Bronchial epithelial cell (primary cell): ENCODE data around the gene SELPLG. TPM values are rescaled to one million over a fixed set of nuclear protein-coding genes. Genes with fewer than 3 reads are reported as not detected.

ENCODE experiments used
- DNase-seq: peaks from one replicate; pipeline ENCODE4 v3.0.0-alpha.2; 2010; ENCODE audit warnings: low read depth
- FAIRE-seq: peaks from 2 replicates; lab custom pipeline; 2011; peaks lifted over from hg19 to GRCh38; lab: Jason Lieb, UNC
- H3K27me3 ChIP-seq: 2 replicates; pipeline ENCODE4 v1.5.1; 2011; ENCODE audit warnings: low read length; ENCODE audit not compliant: control insufficient read depth, insufficient read depth
- H3K36me3 ChIP-seq: 2 replicates; pipeline ENCODE4 v1.5.1; 2011; ENCODE audit warnings: low read length; ENCODE audit not compliant: control insufficient read depth, insufficient read depth
- H3K4me3 ChIP-seq: 2 replicates; pipeline ENCODE4 v1.5.1; 2011; ENCODE audit warnings: mild to moderate bottlenecking, low read depth, low read length, control low read depth
- total RNA-seq: library from RNA; depleted of rRNA; stranded (reverse); fragments of >200 nt; gene quantifications from 2 replicates; pipeline ENCODE4 v1.2.1, GENCODE V29; 2014
- TF ChIP-seq, protein P1 (sequence below): IDR thresholded peaks from 2 replicates; pipeline ENCODE4 v1.5.1; 2011; ENCODE audit warnings: mild to moderate bottlenecking, moderate library complexity, low read length, control low read depth, inconsistent platforms; ENCODE audit not compliant: insufficient read depth, severe bottlenecking

SELPLG gene
- total RNA-seq, 1 donor from 2014 or later = under 0.01 TPM

DNA sequence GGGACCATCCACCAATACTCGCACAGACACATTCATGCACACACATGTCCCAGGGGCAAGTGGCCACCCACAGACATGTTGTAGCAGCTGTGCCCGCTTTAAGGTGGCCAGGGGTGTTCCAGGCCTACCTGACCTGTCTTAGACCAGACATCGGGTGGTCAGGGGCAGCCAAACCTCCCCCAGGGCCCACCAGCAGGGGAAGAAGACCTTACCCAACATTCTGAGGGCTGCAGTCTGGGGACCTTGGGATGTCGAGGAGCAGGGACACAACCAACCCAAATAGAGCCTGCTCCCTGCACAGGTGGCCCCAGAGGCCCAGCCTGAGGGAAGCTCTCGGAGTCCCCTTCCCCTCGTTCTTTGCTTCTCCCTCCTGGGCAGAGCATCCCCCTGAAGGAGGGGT, 34.2 kb downstream of the SELPLG start:
- H3K4me3 ChIP-seq = no peak overlapping the region
- DNase-seq (no peak), FAIRE-seq (no peak)
- TF ChIP-seq, protein P1, sequence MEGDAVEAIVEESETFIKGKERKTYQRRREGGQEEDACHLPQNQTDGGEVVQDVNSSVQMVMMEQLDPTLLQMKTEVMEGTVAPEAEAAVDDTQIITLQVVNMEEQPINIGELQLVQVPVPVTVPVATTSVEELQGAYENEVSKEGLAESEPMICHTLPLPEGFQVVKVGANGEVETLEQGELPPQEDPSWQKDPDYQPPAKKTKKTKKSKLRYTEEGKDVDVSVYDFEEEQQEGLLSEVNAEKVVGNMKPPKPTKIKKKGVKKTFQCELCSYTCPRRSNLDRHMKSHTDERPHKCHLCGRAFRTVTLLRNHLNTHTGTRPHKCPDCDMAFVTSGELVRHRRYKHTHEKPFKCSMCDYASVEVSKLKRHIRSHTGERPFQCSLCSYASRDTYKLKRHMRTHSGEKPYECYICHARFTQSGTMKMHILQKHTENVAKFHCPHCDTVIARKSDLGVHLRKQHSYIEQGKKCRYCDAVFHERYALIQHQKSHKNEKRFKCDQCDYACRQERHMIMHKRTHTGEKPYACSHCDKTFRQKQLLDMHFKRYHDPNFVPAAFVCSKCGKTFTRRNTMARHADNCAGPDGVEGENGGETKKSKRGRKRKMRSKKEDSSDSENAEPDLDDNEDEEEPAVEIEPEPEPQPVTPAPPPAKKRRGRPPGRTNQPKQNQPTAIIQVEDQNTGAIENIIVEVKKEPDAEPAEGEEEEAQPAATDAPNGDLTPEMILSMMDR = no peak
- H3K36me3 ChIP-seq = no peaks in the 10 kb centered on the region
- H3K27me3 ChIP-seq = no peaks in the 10 kb centered on the region

DNA sequence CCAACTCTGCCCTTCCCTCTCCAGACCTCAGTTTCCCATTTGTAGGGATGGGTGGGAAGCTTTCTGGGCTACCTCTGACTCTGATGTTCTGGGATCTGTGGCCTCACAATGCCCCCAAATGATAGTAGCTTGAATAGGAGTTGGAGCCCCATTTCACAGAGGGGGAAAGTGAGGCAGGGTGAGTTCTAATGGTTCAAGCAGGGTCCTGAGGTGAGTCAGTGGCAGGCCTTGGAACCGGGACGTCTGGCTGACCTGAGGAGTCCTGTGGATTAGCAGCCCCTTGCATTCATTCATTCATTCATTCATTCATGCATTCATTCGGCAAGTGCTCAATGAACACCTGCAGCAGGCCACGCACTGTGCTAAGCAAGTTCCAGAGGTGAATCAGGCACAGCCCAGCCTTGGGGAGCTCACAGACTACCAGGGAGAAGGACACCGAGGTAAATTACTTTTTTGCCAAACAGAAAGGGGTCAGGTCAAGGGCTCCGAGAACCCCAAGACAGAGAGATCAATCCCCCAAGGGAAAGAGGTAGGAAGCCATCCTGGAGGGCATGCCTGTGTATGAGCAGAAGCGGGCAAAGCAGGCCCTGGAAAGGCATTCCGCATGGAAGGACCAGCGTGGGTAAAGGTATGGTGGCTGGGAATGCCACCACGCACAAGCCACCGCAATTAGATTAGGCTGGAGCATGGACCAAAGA, 35.0 kb downstream of the SELPLG start:
- DNase-seq (no peak), FAIRE-seq (no peak)

DNA sequence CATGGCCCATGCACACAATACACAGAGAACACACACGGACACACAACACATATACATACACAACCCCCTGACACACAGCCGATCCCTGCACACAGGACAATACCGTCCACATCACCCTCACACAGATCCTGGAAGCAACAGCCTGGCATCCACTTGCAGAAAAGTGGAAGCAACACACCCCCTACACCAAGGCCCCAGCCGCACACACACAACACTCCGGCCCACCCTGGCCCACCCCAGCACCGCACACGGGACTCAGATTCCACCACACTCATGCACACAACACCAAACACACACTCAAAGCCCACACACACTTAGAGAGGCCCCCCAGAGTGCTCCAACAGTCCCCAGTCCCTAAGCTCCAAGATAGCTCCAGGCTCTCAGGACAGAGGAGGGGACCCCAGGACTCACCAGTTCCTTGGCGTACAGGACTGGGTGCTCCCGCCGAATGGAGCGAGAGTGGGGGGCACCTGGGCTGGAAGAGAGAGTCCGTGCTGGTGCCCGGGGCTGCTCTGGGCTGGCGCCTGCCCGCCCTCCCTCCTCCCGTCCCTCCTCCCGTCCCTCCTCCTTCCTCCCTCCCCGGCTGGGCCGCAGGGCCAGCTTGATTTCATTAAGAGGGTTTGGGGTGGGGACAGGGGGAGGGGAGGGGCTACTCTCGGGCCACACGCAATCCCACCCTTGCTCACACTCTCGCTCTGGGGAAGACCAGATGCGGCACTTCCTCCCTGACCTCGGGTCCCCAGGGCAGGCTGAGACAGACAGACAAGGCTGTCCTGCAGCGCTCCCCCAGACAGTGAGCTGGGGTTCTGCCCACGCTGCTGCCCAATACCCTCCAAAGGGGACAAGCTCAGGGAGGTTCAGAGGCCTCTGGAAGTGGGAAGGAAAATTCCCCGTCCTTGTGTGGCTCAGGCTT, 35.9 kb downstream of the SELPLG start, which contains the start of gene TMEM119:
TSS of gene TMEM119 (minus strand) at position 526 of the 913 bp plus-strand sequence. CDS start 5,701 bp downstream, outside the sequence.
- no peaks in the 10 kb centered on the region for H3K36me3 ChIP-seq
- TF ChIP-seq, protein P1 = no peak
- FAIRE-seq (no peak), DNase-seq (no peak)
- no peak within 1 kb of the TSS for H3K4me3 ChIP-seq
- no peaks in the 10 kb centered on the region for H3K27me3 ChIP-seq

More for the DNA sequence above, 35.0 kb downstream of the SELPLG start:
- no peak overlapping the region for H3K4me3 ChIP-seq
- TF ChIP-seq, protein P1 = no peak
- H3K27me3 ChIP-seq = no peaks in the 10 kb centered on the region
- H3K36me3 ChIP-seq = no peaks in the 10 kb centered on the region

DNA sequence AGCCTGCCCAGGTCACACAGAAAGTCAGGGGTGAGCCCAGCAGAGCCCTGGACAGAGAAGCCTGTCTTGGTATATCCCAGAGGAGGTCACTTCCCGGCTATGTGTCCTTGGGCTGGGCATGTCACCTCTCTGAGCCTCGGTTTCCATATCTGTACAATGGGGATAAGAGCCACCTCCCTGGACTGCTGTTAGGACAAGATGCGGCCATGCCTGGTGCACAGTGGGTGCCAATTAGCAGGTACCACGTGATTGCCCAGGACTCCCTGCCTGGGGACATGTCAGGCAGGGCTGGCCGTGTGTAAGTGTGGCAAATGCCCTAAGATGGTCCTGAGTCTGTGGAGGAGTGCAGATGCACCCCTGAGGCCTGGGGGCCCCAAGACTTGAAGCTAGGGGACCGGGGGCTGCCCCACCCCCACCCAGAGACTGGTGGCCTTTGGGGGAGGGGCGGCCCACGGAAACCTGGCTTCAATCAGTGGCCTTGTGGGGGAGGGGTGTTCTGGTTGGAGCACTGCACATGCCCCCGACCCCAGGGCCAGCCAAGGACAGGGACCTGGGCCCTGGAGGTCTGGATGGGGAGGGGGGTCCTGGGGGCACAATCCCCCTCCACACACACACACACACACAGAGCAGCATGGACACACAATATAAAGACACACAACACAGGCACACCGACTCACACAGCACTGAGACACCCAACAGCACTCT, 36.7 kb downstream of the SELPLG start:
- H3K36me3 ChIP-seq = no peaks in the 10 kb centered on the region
- FAIRE-seq (peak; percentile 89), DNase-seq (no peak)
- TF ChIP-seq, protein P1 = no peak
- H3K27me3 ChIP-seq = no peaks in the 10 kb centered on the region
- no peak overlapping the region for H3K4me3 ChIP-seq

DNA sequence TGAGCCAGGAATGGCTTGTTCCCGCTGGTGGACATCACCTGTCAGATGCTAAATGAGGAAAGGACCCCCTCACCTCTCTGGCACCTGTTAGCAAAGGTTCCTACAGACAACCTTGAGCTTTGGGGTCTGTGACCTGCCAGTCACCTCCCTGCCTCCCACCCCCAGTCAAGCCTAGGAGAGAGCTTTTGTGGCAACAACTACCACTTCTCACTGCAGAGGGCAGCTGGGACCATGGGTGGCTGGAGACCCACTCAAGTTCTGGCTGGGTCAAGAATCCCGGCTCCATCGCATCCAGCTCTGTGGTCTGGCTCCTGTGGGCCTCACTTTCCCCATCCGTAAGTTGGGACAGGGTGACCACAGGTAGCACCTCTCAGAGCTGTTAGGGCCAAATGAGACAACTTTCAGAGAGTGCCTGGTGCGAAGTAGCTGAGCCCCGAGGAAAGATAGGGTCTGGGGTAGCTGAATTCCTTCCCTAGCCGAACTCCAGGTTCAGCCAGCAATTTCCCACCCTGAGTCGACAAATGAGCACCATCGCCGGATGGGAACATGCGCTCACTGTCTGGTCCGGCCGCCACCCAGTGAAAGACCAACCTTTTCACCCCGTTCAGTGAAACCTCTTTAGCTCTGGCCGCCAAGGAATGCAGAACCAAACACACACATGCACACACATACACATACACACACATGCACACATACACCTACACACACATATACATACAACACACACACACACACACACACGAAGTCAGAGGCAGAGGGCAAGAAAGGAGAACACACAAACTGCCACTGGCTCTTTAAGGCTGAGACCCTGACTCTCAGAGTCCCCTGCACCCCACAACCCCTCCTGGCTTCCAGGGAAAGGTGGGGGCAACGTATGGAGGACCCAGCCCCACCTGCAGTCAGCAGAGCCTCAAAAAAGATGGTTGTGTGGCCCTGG, 37.7 kb downstream of the SELPLG start:
- H3K27me3 ChIP-seq = no peaks in the 10 kb centered on the region
- peak; percentile 88 for FAIRE-seq
- TF ChIP-seq, protein P1 = no peak
- no peak for DNase-seq
- H3K4me3 ChIP-seq = no peak overlapping the region
- no peaks in the 10 kb centered on the region for H3K36me3 ChIP-seq
